ENCODE results near the gene AARS2.
"Not testable (repeated sequence)": the region's sequence is repeated elsewhere in the genome, so short reads cannot be mapped to it uniquely, and the experiment has no call there.

Gene AARS2

DNA sequence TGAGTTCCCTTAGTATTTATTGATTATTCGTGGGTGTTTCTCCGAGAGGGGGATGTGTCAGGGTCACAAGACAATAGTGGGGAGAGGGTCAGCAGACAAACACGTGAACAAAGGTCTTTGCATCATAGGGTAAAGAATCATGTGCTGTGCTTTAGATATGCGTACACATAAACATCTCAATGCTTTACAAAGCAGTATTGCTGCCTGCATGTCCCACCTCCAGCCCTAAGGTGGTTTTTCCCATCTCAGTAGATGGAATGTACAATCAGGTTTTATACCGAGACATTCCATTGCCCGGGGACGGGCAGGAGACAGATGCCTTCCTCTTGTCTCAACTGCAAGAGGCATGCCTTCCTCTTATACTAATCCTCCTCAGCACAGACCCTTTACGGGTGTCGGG is 15.1 kb upstream of the AARS2 start:
- DNase-seq: not testable (repeated sequence)

DNA sequence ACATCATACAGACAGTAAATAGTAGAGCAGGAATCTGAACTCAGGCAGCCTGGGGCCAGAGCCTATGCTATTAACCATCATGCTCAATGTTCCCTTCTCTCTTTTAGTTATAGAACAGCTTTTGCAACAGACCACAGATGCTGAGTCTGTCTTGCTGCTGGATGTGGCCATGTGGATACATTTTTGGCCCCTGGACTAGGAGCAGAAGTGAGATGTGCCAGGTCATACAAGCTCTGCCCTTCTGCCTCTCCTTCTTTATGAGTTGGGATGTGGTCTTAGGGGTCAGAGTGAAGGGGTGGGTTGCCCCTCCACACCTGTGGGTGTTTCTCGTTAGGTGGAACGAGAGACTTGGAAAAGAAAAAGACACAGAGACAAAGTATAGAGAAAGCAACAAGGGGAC is 14.6 kb upstream of the AARS2 start:
- DNase-seq: no peak

DNA sequence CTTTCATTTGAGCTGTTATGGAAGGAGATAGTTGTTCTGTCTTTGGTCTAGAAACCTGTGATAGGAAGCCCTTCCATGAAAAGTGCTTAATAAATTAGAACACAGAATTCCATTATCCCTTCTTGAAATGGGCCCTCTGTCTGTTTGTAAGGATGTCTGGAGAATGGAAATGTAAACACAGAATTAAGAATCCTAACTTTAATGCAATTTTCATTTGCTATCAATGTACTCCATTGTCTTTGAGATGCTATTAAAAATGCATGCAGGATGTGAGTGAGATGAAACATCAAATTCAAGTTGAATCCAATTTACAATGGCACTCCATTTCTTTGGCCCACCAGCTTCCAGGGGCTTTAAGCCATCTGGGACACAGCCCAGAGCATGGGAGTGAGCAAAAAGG is 13.9 kb upstream of the AARS2 start:
- no peak for DNase-seq

DNA sequence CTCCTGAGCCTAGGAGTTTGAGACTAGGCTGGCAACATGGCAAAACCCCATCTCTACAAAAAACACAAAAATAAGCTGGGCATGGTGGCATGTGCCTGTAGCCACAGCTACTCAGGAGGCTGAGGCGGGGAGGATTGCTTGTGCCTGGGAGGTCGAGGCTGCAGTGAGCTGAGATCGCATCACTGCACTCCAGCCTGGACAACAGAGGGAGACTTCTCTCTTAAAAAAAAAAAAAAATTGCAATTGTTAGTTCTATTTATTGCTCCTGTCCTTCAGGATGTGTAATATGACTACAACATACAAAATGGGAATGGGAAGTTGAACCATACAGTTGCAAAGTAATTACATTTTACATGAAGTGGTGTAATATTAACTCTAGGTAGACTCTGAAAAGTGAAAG is 8.1 kb upstream of the AARS2 start:
- no peak for DNase-seq

DNA sequence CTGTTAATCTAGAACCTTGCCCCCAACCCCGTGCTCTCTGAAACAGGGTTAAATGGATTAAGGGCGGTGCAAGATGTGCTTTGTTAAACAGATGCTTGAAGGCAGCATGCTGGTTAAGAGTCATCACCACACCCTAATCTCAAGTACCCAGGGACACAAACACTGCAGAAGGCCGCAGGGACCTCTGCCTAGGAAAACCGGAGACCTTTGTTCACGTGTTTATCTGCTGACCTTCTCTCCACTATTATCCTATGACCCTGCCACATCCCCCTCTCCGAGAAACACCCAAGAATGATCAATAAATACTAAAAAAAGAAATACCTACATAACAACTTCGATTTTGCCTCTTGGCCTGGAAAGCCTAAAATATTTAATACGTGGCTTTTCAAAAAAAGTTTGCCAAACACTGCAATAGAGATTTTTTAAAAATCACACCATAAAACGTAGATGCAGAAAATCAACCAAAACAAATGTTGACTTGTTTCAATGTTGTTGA is 4.0 kb upstream of the AARS2 start:
- not testable (repeated sequence) for DNase-seq

DNA sequence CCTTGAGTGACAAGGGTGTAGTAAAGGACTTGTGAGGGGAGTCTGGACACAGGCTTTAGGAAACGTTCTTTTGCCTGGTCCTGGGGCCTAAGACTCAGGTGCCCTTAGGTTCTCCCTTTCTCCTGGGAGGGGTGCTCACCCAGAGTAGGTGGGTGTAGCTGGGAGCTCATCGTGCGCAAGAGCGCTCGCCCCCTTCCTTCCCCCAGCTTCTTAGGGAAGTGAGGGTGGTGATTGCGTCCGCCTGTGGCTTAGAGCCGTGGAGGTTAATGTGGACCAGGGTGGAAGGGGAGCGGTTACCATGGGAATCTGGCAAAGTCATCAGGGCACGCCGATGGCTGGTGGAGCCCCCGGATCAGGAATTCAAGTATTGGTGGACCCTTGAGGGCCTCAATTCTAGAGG is 3.3 kb upstream of the AARS2 start:
- no peak for DNase-seq

DNA sequence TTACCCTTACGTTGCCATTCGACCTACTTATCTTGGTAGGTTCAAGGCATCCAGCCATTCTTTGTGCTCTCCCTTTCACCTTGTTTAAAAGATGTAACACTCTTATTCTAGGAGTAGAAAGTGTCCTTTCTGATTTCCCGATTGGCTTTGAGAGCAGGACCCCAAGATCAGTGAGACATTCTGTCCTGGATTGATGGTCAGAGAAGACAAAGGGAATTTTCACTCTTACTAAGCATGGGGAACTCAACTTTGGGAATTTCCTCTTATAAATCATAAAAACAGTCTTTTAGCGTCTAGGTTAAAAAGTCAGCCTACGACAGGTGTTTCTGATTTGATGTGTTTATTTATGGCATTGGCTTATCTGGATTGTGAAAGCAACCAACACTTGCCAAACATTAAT is 2.8 kb upstream of the AARS2 start:
- no peak for DNase-seq

DNA sequence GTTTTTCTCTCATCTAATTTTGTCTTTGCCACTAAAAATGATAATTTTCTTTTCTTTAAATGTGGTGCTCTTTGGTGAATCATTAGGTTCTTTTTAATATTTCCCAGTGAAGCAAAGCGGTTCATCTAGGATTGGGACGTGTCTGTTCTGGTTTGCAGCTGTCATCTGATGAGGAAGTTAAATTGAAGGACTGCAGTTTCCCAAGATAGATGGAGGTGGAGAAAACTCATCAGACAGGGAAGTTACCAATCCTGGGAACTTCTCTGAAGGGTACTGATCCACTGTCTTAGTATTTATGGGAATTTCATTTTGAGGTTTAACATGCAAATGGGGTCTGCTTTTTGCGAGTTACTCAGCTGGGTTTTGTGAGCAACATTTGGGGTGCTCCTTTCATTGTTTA is 2.4 kb upstream of the AARS2 start:
- no peak for DNase-seq

DNA sequence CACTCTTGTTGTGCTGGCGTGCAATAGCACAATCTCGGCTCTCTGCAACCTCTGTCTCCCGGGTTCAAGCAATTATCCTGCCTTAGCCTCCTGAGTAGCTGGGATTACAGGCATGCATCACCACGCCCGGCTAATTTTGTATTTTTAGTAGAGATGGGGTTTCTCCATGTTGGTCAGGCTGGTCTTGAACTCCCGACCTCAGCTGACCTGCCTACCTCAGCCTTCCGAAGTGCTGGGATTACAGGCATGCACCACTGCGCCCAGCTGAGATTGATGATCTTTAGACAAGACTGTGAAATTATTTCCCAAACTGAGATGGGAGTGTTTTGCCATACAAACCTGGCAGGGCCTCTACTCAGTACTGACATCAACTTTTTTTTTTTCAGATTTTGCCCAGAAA is 1.5 kb upstream of the AARS2 start:
- not testable (repeated sequence) for DNase-seq

DNA sequence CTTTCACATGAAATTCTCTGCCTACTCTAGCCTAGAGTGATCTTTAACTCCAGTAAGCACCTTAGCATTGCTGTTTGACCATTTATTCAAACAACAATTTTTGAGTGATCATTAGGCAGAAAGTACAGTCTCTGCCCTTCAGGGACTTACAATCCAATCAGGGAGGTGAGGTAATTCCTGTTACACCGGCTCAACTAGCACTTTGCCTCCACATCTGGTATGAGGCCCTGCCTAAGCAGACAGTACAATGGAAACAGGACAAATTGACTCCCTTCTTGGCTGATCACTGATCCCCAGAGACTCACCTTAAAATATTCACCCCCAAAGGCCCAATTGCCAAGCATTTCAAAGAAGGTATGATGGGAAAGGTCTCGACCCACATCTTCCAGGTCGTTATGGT is 1.4 kb downstream of the AARS2 start:
- DNase-seq: no peak

DNA sequence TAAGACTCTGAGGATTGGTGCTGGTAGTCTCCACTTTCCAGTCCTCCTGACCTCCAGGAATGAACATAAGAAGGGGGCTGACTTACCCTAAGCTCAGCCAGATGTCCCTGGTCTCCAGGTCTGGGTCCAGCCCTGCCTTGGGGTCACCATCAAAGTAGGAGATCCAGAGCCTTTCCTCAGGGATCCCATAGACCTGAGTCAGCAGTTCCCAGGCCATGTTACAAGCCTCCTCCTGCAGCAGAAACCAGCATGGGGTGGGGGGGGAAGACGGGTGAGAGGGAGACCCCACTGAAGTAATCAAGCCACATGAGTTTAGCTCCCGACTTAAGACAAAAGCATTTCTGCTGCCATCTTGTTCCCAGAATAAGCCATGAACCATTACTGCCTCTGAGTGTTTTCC is 1.8 kb downstream of the AARS2 start:
- no peak for DNase-seq

DNA sequence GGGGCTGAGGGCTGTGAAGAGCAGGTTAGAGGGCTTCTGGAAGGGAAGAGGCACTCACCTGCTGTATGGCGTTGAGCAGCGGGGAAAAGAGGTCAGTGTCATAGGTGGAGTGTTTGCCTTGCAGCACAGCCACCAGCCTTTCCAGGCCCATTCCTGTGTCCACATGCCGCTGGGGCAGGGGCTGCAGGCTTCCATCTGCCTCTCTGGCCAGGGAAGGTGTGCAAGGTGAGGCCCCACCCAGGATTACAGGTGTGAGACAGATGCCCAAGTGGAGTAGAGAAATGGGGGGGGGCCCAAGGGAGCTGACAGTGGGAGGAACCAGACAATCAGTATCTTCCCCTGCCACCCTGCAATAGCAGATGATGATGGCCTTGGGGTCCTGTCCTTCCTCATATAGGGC is 2.9 kb downstream of the AARS2 start:
- no peak for DNase-seq

DNA sequence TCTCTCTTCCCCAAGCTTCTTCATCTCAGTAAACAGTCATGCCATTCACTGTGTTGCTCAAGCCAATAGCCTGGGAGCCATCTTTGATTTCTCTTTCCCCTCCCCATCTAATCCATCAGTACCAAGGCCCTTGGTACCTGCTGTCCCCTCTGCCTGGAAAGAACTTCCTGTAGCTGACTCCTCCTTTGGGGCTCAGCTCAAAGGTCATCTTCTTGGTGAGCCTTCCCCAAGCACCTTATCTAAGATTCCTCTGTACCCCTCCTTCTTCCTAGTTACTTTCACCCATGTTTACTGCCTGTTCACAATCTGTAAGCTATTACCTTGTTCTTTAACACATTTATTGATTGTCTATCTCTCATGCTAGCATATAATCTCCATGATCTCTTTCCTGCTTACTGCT is 3.5 kb downstream of the AARS2 start:
- no peak for DNase-seq

DNA sequence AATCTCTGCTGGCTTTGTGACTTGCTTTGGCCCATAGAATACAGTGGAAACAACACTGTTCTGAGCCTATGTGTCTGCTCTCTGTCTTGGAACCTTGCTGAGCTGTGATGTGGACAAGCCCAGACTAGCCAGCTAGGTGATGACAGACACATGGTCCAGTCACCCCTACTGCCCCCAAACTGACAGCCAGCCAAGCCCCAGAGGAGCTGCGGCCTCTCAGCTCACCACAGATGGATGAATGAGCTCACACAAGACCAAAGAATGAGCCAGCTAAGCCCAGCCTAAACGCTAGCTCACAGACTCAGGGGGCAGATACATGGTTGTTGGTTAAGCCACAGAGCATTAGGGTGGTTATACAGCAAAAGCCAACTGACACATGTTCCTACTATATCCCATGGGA is 4.1 kb downstream of the AARS2 start:
- DNase-seq: no peak

DNA sequence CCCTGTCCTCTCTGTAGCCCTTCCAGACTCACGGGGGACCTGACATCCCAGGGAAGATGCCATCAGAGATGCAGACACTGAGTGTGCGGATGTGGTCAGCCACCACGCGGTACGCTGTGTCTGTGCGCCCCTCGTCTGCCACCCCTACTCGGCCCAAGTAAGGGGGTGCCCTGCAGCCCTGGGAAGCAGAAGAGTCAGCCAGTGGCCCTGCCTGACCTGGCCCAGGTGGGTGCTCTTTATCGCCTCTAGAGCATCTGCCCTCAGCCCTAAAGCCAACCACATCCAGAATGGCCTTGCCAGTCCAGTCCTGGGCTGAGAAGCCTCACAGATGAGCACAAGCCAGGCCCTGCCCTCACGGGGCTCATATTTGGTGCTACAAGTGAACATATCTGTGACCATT is 5.9 kb downstream of the AARS2 start:
- DNase-seq: no peak

DNA sequence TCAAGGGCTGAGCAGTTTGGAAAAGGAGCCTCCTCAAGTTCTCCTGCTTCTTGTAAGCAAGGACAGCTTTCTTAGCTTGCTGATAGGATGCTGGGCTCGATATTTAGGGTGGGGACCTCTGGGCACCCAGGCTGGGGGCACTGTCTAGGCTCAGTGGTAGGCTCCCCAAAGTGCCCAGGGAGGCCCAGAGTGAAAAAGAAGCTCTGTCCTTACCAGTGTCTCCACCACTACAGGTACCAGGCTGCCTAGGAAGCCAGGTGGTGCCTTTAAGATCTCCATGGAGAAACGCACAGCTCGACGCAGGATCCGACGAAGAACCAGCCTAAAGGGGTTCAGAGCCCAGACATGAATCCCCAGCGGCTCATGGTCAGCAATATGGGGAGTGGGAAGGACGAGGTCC is 6.4 kb downstream of the AARS2 start:
- DNase-seq: no peak

DNA sequence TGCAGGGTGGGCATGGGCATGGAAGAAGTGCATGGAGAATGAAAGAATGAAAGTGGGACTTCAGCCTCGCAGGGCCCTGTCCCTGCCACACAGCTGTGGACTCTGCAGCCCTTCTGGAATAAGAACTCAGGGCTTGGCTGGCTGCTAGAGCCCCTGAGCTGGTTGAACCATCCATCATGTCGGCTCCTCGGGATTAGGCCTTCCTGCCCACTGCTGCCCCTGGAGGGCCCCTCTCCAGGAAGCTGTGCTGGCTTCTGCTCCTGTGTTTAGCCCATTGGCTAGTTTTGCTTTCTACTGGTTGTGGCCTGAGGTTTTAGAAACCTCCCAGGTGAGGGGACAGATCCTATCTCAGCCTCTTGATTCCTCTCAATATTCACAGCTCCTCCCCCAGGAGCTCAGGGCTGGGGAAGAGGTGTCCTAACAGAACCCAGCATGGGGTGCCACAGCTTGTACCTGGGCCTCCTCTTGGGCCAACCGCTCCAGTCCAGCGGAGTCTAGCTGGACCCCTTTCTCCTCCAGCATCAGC is 7.9 kb downstream of the AARS2 start:
- no peak for DNase-seq

DNA sequence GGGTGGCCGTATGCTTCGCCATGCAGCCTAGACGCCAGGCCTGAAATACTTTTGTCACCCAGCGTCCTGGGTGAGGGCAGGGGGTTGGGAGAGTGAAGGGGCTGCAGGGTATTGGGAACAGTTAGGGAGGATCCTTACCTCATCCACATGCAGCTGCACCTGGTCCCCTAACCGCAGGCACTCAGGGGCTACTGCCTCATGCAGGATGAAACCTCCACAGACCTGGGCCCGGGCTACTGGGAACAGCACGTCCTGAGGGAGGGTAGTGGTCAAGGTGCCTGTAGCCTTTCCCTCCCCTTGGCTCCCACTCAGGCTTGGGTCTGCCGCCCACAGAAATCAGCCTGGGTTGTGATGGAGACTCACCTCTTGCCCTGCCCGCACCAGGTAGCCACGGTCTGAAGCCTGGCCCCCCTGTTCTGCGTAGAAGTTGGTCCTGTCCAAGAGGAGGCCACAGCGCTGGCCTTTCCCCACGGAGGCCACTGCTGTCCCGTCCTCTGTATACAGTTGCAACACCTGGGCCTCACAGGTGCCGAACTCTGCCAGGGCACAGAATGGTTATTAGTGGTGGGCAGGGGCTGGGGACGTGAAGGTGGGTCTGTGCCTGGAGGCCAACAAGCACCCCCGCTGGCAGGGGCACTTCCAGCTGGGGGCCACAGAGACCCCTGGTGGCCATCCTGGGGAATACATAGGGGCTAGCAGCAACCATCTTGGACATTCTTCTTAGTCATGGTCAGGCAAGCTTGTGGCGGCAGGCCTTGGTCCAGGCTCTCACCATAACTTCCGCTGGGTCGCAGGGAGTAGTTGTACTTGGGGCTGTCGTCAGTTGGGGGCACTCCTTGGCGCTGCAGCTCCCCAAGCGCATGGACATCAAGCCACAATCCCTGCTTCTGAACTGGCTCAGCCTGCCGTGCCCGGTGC is 8.6 kb downstream of the AARS2 start:
- DNase-seq: peak; percentile 15

DNA sequence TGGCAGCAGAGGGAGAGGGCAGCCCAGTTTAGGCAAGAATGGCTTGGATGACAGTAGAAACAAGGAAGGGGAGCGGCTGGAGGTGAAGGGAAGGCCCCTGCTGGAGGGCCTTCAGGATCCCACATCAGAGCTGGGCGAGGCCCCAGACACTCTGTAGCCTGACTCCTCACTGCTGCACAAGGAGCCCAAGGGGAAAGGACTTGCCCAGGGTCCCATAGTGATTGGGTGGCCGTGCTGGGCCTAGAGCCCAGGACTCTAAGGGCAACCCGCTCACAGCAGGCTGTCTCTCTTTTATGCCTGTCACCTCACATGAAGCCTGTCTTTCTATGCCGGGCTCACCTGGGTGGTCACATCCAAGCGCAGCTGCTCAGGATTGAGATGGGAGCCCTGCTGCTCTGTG is 9.3 kb downstream of the AARS2 start:
- no peak for DNase-seq

DNA sequence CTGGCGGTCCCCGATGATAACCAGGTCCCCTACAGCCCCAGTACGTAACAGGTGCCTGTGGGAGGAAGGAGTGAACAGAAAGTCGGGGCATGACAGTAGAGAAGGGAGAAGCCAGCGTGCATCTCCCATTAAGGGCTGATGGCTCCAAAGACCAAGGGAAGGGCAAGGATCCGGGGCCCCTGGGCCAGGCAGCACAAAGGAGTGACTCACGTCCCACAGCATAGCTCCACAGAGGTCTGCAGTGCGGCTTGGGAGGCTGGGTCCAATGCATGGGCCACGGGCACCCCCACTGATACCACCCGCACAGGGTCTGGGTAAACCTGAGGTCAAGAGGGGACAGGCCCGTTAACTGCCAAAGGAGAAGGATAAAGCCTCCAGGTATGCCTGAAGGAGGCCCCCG is 10.3 kb downstream of the AARS2 start:
- DNase-seq: no peak

DNA sequence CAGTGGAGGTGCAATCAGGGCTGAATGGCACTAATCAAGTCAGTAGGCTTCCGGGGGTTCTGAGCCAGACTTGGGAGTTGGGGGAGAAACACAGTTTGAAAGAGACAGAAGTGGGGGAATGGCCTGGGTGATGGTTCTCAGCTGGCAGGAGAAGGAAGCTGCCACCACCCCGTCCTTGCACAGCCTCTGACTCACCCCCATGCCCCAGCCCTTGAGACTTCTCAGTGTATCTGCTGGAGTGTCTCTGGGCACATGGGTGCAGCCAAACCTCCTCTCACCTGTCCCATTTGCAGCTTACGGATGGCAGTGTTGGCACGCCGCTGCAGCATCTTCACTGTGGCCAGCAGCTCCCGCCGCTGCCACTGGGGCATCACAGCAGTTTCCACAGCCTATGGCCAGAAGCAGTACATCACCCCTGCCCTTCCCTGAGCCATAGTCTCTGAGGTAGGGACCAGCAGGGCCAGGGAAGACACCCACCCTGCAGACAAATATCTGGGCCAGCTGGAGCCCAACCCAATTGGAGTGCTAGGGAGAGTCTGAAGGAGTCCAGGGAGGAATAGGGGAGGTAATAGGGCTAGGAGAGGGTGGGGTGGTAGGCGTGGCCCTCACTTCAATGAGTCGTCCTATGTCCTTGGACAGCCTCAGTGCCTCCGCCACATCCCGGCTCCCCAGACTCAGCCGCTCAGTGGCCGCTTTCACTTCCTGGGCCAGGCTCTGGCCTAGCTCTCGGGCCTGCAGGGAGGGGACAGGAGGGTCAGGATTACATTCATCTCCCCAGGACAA is 11.2 kb downstream of the AARS2 start:
- DNase-seq: no peak

DNA sequence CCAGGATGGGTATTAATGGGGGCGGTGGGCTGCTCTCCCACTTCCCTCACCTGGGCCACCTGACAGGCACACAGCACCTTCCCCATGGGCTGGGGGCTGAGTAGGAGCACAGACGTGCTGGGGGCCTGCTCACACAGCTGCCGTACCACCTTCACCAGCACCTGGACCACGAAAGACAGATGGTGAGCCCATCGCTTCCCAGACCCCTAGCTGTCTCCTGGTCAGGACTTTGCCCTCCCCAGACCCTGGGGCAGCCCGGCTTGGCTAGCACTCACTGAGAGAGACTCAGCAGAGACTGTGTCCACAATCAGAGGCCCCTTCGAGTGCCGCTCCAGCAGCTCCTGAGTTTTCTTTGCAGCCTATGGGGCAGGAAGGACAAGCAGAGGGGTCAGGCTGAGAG is 12.0 kb downstream of the AARS2 start:
- no peak for DNase-seq

DNA sequence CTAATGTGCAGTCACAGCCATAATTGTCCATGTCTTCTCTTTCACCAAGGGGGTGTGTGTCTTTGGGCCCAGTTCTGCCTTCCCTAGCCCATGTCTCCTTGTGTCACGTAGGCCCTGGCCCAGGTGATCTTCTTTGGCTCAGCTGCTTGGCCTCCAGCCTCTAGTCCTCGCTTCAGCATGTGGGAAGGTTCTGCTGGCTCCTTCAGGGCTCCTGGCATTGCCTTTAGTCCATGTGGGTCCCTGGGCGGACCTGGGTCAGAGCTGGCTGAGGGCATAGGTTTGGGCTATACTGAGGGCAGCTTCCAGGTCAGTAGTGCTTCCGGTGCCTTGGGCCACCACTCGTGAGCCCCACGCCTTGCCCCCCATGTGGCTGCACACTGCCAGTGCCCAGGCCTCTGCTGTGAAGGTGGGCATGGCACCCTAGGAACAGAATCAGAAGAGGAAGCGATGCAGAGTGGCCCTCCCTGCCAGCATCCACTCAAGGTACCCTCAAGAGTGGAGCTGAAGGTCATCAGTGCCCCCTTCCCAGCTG is 12.8 kb downstream of the AARS2 start:
- DNase-seq: no peak

DNA sequence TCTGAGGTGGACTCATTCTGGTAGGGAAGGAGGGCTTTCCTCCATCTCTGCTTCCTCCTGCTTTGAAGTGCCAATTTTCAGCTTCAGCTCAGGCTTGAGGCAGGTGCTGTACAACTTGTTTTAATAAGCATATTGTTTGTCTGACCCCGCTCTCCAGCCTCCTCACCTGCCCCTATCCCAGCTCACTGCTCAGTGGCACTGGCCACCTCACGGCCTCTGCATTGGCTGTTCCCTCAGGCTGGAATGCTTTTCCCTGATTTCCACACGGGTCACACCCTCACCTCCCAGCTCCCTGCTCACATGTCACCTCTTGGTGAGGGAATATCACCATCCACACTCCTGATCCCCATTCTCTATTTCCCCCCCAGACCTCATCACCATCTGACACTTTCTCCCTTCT is 14.3 kb downstream of the AARS2 start:
- DNase-seq: no peak

Data from activated effector memory CD4-positive, alpha-beta T cell treated with Interleukin-2 at 50 U/mL for 16 hours (primary cell).